Measurements from ENCODE around the gene NXPH3. TPM values are rescaled to one million over a fixed set of nuclear protein-coding genes. Genes with fewer than 3 reads are reported as not detected.

The NXPH3 gene
- total and polyA plus RNA-seq, 10 of the 15 experiments (the other 5 are each of a cell fraction or from before 2014, with no cell fraction given), result 0.08 to 0.35 (median 0.12) TPM; not detected in 2

DNA sequence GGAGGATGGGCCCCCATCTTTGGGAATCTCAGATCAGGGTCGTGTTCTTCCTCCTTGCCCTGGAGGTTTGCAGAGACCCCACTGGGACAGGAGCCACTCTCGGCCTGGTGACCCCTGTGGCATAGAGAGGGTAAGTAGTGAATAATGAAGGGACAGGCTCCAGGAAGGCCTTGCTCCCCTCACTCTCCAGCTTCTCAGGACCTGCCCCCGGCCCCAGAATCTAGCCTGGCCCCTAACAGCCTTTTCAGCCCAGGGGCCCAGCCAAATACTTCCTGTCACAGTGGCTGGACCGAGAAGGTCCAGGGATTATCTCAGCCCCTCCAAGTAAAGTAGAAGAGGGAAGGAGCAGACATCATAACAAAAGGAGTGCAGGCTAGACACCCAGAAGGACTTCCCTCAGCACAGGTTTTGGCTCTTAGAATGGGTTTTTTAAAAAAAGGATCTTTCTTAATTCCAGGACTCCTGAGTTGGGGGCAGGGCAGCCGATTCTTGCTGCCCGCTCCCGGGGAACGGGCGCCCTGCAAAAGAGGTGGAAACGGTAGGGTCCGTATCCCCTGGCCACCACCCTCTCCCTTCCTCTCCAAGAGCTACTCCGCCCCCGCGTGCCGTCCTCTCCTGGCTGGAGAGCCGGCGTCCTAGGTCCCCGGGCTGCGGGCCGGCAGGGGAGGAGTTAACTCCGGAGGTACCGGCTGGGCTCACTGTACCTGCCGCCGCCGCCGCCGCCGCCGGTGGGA lies 559 bp upstream of the NXPH3 start:
- H3K4me2 ChIP-seq (ENCODE audit: control insufficient read depth, insufficient read depth), result peak overlapping the region; percentile 86
- BruUV-seq (replicated peaks), result no TSS peak
- FAIRE-seq (no peak), ATAC-seq (no peak), DNase-seq (ENCODE audit: low read depth, low spot score) (no peak)
- TF ChIP-seq EGR1 (IDR thresholded peaks at IDR 0.05; ENCODE audit: borderline replicate concordance in 1 of 2, low read depth in 2 of 2, low read length in 2 of 2) (peak in 1 of 2 experiments; percentile 40; a peak in 1 of 3 replicates), SMAD1 (IDR thresholded peaks at IDR 0.05; ENCODE audit: low read depth, partially characterized antibody) (no peak)
- no peak overlapping the region for H3K9ac ChIP-seq (ENCODE audit: control insufficient read depth, insufficient read depth, low read length)
- no peaks in the 10 kb centered on the region for H3K36me3 ChIP-seq (ENCODE audit: control insufficient read depth in 2 of 2, insufficient read depth in 2 of 2, low read length in 1 of 2)
- H4K20me1 ChIP-seq (ENCODE audit: control insufficient read depth, insufficient read depth), result no peaks in the 10 kb centered on the region
- SMC1A ChIA-PET (ENCODE audit: uncharacterized antibody, unreplicated experiment), result interaction anchor here (1.4 to 1.8 kb wide), 2 partner anchors 84 to 121 kb away, joined by 3 to 4 read pairs; no protein-coding TSS in a partner anchor
- H3K4me1 ChIP-seq (ENCODE audit: control insufficient read depth, insufficient read depth, low read length), result peaks cover 12% of the 10 kb centered on the region
- H3K9me3 ChIP-seq (replicated peaks; ENCODE audit: control insufficient read depth, insufficient read depth, low read length), result no peaks in the 10 kb centered on the region
- peaks cover 2 to 8% of the 10 kb centered on the region in 2 experiments; a peak in 3 of 4 replicates for H3K27me3 ChIP-seq (replicated peaks in 1 of 2; ENCODE audit: control insufficient read depth in 2 of 2, insufficient read depth in 2 of 2, low read length in 1 of 2)
- peak overlapping the region; percentile 62; the same call in 1 of the 2 replicates for H3K4me3 ChIP-seq
- RAD21 ChIA-PET (ENCODE audit: unreplicated experiment), result interaction anchor here (1.9 to 2.6 kb wide), 2 partner anchors 121 kb away, joined by 12 to 15 read pairs; no protein-coding TSS in a partner anchor
- in situ Hi-C loops (cut with MboI) (loop anchor here (5.0 kb wide), 3 partner anchors 122 to 422 kb away; partner anchors contain the start of genes DLX3 and KAT7), intact Hi-C loops (cut with micrococcal nuclease; ENCODE audit: unreplicated experiment) (no loop called here)
- 28% methylated on average over 22 of the region's 29 CpGs for WGBS (ENCODE audit: insufficient coverage, insufficient replicate concordance, low lambda C conversion rate, missing lambda C conversion rate)
- H3K79me2 ChIP-seq (ENCODE audit: control insufficient read depth, insufficient read depth, low read length), result no peaks in the 10 kb centered on the region
- no peak overlapping the region for H3K27ac ChIP-seq (ENCODE audit: control insufficient read depth, insufficient read depth)
- CTCF ChIA-PET, result interaction anchor here (0.7 to 17.8 kb wide), 9 partner anchors 18 to 204 kb away, joined by 3 to 483 read pairs (median 3); partner anchors contain the start of gene SLC35B1
- POLR2A ChIA-PET, result interaction anchor here (1.6 kb wide), 1 partner anchor 121 kb away, joined by 7 read pairs; no protein-coding TSS in a partner anchor
- H2AFZ ChIP-seq (ENCODE audit: control insufficient read depth, low read depth, low read length), result no peak overlapping the region

All from GM12878 (cell line).